Urinary bladder (tissue), 2 donors: Measurements from ENCODE around the gene ZP3. TPM values are rescaled to one million over a fixed set of nuclear protein-coding genes. Genes with fewer than 3 reads are reported as not detected.

Experiments used
- polyA plus RNA-seq: library from polyadenylated mRNA; stranded (reverse); fragments of 200-250 nt; gene quantifications from one replicate; pipeline ENCODE4 v1.2.3, GENCODE V29; 2013
- total RNA-seq: library from RNA; depleted of rRNA; stranded (reverse); fragments of >200 nt; gene quantifications from one replicate; pipeline ENCODE4 v1.2.3, GENCODE V29; 2014
- donor health status: healthy.

ZP3 gene
- total and polyA plus RNA-seq, 2 donors = 0.42 to 1.1 TPM

Other genes with a start within 250 kb of the ZP3 start
- gene SRRM3, start 223.1 kb upstream of the ZP3 start, total RNA-seq = 0.58 TPM
- gene SRRM3, start 223.1 kb upstream of the ZP3 start, polyA plus RNA-seq = 3.0 TPM
- gene HSPB1, start 122.3 kb upstream of the ZP3 start, total RNA-seq = 53.1 TPM
- gene HSPB1, start 122.3 kb upstream of the ZP3 start, polyA plus RNA-seq = 2,722 TPM
- 55.0 TPM for gene YWHAG, start 66.0 kb upstream of the ZP3 start, total RNA-seq
- gene YWHAG, start 66.0 kb upstream of the ZP3 start, polyA plus RNA-seq = 95.5 TPM
- gene SSC4D, start 15.3 kb upstream of the ZP3 start, total RNA-seq = 0.37 TPM
- 0.68 TPM for gene SSC4D, start 15.3 kb upstream of the ZP3 start, polyA plus RNA-seq
- 7.8 TPM for gene DTX2, start 36.8 kb downstream of the ZP3 start, total RNA-seq
- 20.2 TPM for gene DTX2, start 36.8 kb downstream of the ZP3 start, polyA plus RNA-seq
- 23.6 TPM for gene UPK3B, start 85.6 kb downstream of the ZP3 start, total RNA-seq
- 11.8 TPM for gene UPK3B, start 85.6 kb downstream of the ZP3 start, polyA plus RNA-seq
- gene SPDYE16, start 118.3 kb downstream of the ZP3 start, total RNA-seq = not detected
- gene SPDYE16, start 118.3 kb downstream of the ZP3 start, polyA plus RNA-seq = 0.23 TPM
- gene POMZP3, start 202.3 kb downstream of the ZP3 start, total RNA-seq = 3.0 TPM
- gene POMZP3, start 202.3 kb downstream of the ZP3 start, polyA plus RNA-seq = 23.8 TPM